WTC11 (cell line): Measurements from ENCODE around the gene LBX1. TPM values are rescaled to one million over a fixed set of nuclear protein-coding genes. Genes with fewer than 3 reads are reported as not detected.

Source experiments
- GTF2I ChIP-seq: fragments of 250-450 bp; sonication (Bioruptor Pico); conservative IDR thresholded peaks from 2 replicates; pipeline ENCODE4 v1.4.0; 2021; ENCODE audit warnings: mild to moderate bottlenecking
- JUN ChIP-seq: sonication (generic); formaldehyde crosslinking; IDR thresholded peaks from 2 replicates; pipeline ENCODE4 v1.8.0; 2023; ENCODE audit warnings: mild to moderate bottlenecking, missing genetic modification reagents
- MLX ChIP-seq: sonication (generic); formaldehyde crosslinking; IDR thresholded peaks from 2 replicates; pipeline ENCODE4 v1.8.1; 2023; ENCODE audit warnings: mild to moderate bottlenecking, missing genetic modification reagents, moderate library complexity
- NFATC4 ChIP-seq: fragments of 250-450 bp; sonication (Bioruptor Pico); IDR thresholded peaks from 2 replicates; pipeline ENCODE4 v1.9.0; 2021; ENCODE audit warnings: mild to moderate bottlenecking
- SOX15 ChIP-seq: fragments of 250-450 bp; sonication (Bioruptor Pico); IDR thresholded peaks from 2 replicates; pipeline ENCODE4 v1.9.0; 2021; ENCODE audit warnings: mild to moderate bottlenecking
- TCF7 ChIP-seq: sonication (generic); formaldehyde crosslinking; IDR thresholded peaks from 2 replicates; pipeline ENCODE4 v1.8.0; 2022; ENCODE audit warnings: mild to moderate bottlenecking, low read depth, missing genetic modification reagents, moderate library complexity
- TEAD4 ChIP-seq: sonication (generic); formaldehyde crosslinking; IDR thresholded peaks from 2 replicates; pipeline ENCODE4 v1.8.0; 2022; ENCODE audit warnings: mild to moderate bottlenecking, missing genetic modification reagents
- TP53 ChIP-seq: sonication (generic); formaldehyde crosslinking; IDR thresholded peaks from 2 replicates; pipeline ENCODE4 v1.8.1; 2023; ENCODE audit warnings: mild to moderate bottlenecking, missing genetic modification reagents
- ZNF263 ChIP-seq: sonication (generic); formaldehyde crosslinking; IDR thresholded peaks from 2 replicates; pipeline ENCODE4 v1.8.1; 2022; ENCODE audit warnings: low read depth, mild to moderate bottlenecking, moderate library complexity, missing genetic modification reagents
- ZNF396 ChIP-seq: fragments of 250-450 bp; sonication (Bioruptor Pico); IDR thresholded peaks from 2 replicates; pipeline ENCODE4 v1.8.0; 2021; ENCODE audit warnings: mild to moderate bottlenecking, moderate library complexity, borderline replicate concordance
- ZNF416 ChIP-seq: fragments of 250-450 bp; sonication (Bioruptor Pico); IDR thresholded peaks from 2 replicates; pipeline ENCODE4 v1.9.0; 2021; ENCODE audit warnings: mild to moderate bottlenecking, inconsistent platforms
- ZNF423 ChIP-seq: fragments of 250-450 bp; sonication (Bioruptor Pico); IDR thresholded peaks from 2 replicates; pipeline ENCODE4 v2.1.2; 2022; ENCODE audit warnings: mild to moderate bottlenecking, moderate library complexity
- ZNF425 ChIP-seq: fragments of 250-450 bp; sonication (Bioruptor Pico); conservative IDR thresholded peaks from 2 replicates; pipeline ENCODE4 v1.9.0; 2021; ENCODE audit warnings: mild to moderate bottlenecking
- ZNF671 ChIP-seq: fragments of 250-450 bp; sonication (Bioruptor Pico); IDR thresholded peaks from 2 replicates; pipeline ENCODE4 v1.8.0; 2021; ENCODE audit warnings: mild to moderate bottlenecking
- total RNA-seq: library from RNA; stranded (reverse); gene quantifications from 3 replicates; pipeline ENCODE4 v1.2.3, GENCODE V29; 2021
- TF ChIP-seq, protein P1 (sequence below): fragments of 250-450 bp; sonication (Bioruptor Pico); IDR thresholded peaks from 2 replicates; pipeline ENCODE4 v1.9.0; 2021; ENCODE audit warnings: mild to moderate bottlenecking
- TF ChIP-seq, protein P2 (sequence below): sonication (generic); formaldehyde crosslinking; IDR thresholded peaks from 2 replicates; pipeline ENCODE4 v1.8.0; 2023; ENCODE audit warnings: mild to moderate bottlenecking, missing genetic modification reagents
- TF ChIP-seq, protein P3 (sequence below): sonication (generic); formaldehyde crosslinking; IDR thresholded peaks from 2 replicates; pipeline ENCODE4 v1.8.1; 2022; ENCODE audit warnings: low read depth, mild to moderate bottlenecking, moderate library complexity, missing genetic modification reagents, borderline replicate concordance
- TF ChIP-seq, protein P4 (sequence below): sonication (generic); formaldehyde crosslinking; IDR thresholded peaks from 2 replicates; pipeline ENCODE4 v1.8.0; 2022; ENCODE audit warnings: mild to moderate bottlenecking, missing genetic modification reagents

The LBX1 gene
- total RNA-seq, 1 experiment from 2014 or later = not detected

DNA sequence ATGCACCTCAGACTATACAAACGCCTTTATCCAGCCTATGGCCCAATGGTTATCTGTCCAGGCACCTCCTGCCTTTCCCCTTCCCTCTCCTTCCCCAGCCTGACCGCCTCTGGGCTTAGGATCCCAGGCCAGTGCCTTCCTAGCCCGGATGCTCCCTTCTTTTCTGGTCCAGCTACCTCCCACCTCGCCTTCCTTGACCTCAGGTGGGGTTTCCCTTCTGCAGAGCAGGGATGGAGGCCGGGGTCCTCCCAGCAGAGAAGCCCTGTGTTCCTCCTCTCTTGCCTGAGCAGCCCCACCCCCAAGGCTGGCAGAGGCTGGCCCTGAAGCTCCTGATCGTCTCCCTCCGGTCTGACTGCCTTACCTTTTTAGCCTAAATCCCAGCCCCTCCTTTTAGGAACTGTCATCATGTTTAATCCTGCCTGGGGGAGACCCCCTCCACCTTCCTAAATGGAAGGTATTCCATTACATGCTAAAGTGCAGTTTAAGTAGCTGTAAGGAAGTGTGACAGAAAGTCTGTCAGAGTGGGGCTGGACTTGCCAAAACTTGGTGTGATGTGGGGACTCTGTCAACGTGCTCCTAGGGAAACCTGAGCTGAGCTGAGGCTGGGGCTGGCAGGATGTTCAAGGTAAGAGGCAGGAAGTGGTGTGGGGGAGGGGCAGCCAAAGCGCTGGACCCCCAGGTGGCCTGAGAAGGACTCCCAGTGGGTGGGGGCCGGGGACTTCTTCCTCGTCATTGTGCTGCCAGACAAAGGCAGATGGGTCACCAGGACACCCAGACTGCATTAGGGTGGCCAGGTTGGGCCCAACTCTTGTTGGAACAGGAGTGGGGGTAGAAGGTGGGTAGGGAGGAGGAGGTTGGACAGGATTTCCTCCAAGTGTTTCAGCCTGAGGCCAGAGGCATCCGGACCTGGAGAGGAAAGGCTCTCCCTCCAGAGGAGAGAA is 39.5 kb downstream of the LBX1 start (continued):
- TF ChIP-seq, protein P1, sequence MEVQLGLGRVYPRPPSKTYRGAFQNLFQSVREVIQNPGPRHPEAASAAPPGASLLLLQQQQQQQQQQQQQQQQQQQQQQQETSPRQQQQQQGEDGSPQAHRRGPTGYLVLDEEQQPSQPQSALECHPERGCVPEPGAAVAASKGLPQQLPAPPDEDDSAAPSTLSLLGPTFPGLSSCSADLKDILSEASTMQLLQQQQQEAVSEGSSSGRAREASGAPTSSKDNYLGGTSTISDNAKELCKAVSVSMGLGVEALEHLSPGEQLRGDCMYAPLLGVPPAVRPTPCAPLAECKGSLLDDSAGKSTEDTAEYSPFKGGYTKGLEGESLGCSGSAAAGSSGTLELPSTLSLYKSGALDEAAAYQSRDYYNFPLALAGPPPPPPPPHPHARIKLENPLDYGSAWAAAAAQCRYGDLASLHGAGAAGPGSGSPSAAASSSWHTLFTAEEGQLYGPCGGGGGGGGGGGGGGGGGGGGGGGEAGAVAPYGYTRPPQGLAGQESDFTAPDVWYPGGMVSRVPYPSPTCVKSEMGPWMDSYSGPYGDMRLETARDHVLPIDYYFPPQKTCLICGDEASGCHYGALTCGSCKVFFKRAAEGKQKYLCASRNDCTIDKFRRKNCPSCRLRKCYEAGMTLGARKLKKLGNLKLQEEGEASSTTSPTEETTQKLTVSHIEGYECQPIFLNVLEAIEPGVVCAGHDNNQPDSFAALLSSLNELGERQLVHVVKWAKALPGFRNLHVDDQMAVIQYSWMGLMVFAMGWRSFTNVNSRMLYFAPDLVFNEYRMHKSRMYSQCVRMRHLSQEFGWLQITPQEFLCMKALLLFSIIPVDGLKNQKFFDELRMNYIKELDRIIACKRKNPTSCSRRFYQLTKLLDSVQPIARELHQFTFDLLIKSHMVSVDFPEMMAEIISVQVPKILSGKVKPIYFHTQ = no peak
- TF ChIP-seq ZNF423 (CRISPR knock-in tag) (peak; percentile 89), TEAD4 (CRISPR knock-in tag) (no peak), TP53 (CRISPR knock-in tag) (0 out of 2 replicates have a peak, but pooled peaks have one; percentile 22), ZNF416 (CRISPR knock-in tag) (no peak), MLX (CRISPR knock-in tag) (no peak), JUN (CRISPR knock-in tag) (no peak), ZNF396 (CRISPR knock-in tag) (no peak), ZNF671 (CRISPR knock-in tag) (no peak), TCF7 (CRISPR knock-in tag) (no peak), ZNF263 (CRISPR knock-in tag) (no peak), SOX15 (no peak), GTF2I (CRISPR knock-in tag) (no peak), ZNF425 (CRISPR knock-in tag) (no peak), NFATC4 (no peak; the same call in 1 of the 2 replicates)
- TF ChIP-seq, protein P2, sequence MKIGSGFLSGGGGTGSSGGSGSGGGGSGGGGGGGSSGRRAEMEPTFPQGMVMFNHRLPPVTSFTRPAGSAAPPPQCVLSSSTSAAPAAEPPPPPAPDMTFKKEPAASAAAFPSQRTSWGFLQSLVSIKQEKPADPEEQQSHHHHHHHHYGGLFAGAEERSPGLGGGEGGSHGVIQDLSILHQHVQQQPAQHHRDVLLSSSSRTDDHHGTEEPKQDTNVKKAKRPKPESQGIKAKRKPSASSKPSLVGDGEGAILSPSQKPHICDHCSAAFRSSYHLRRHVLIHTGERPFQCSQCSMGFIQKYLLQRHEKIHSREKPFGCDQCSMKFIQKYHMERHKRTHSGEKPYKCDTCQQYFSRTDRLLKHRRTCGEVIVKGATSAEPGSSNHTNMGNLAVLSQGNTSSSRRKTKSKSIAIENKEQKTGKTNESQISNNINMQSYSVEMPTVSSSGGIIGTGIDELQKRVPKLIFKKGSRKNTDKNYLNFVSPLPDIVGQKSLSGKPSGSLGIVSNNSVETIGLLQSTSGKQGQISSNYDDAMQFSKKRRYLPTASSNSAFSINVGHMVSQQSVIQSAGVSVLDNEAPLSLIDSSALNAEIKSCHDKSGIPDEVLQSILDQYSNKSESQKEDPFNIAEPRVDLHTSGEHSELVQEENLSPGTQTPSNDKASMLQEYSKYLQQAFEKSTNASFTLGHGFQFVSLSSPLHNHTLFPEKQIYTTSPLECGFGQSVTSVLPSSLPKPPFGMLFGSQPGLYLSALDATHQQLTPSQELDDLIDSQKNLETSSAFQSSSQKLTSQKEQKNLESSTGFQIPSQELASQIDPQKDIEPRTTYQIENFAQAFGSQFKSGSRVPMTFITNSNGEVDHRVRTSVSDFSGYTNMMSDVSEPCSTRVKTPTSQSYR = peak; percentile 97
- TF ChIP-seq, protein P3, sequence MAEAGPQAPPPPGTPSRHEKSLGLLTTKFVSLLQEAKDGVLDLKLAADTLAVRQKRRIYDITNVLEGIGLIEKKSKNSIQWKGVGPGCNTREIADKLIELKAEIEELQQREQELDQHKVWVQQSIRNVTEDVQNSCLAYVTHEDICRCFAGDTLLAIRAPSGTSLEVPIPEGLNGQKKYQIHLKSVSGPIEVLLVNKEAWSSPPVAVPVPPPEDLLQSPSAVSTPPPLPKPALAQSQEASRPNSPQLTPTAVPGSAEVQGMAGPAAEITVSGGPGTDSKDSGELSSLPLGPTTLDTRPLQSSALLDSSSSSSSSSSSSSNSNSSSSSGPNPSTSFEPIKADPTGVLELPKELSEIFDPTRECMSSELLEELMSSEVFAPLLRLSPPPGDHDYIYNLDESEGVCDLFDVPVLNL = no peak
- TF ChIP-seq, protein P4, sequence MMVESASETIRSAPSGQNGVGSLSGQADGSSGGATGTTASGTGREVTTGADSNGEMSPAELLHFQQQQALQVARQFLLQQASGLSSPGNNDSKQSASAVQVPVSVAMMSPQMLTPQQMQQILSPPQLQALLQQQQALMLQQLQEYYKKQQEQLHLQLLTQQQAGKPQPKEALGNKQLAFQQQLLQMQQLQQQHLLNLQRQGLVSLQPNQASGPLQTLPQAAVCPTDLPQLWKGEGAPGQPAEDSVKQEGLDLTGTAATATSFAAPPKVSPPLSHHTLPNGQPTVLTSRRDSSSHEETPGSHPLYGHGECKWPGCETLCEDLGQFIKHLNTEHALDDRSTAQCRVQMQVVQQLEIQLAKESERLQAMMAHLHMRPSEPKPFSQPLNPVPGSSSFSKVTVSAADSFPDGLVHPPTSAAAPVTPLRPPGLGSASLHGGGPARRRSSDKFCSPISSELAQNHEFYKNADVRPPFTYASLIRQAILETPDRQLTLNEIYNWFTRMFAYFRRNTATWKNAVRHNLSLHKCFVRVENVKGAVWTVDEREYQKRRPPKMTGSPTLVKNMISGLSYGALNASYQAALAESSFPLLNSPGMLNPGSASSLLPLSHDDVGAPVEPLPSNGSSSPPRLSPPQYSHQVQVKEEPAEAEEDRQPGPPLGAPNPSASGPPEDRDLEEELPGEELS (CRISPR knock-in tag) = no peak
- TF ChIP-seq, all 79 proteins: peak for 4
